GM19455 (cell line): ENCODE measurements around the gene PNMT.
"Not testable (repeated sequence)": the region's sequence is repeated elsewhere in the genome, so short reads cannot be mapped to it uniquely, and the experiment has no call there.

Source experiments
- ATAC-seq: cut with Tn5 transposase; IDR thresholded peaks from one replicate; pipeline ENCODE4 v1.9.1; 2021; ENCODE audit not compliant: unreplicated experiment

Gene PNMT

GRCh38 chr17:39687101-39687545 is 18.9 kb downstream of the PNMT start:
- no peak for ATAC-seq

- ATAC-seq = peak; percentile 92
These were observed 19.6 kb downstream of the PNMT start, which contains the start of gene PGAP3 for GRCh38 chr17:39687546-39688474. PGAP3 (minus strand) TSS chr17:39688057; CDS start chr17:39688014, 43 bp downstream.

- no peak for ATAC-seq
These were observed 20.2 kb downstream of the PNMT start for GRCh38 chr17:39688475-39688835.

- no peak for ATAC-seq
These were observed 20.7 kb downstream of the PNMT start for GRCh38 chr17:39688945-39689344.

- no peak for ATAC-seq
These were observed 26.3 kb downstream of the PNMT start for GRCh38 chr17:39694593-39694992.

- no peak for ATAC-seq
These were observed 26.8 kb downstream of the PNMT start for GRCh38 chr17:39695089-39695474.

- ATAC-seq = no peak
These were observed 28.5 kb downstream of the PNMT start for GRCh38 chr17:39696731-39697130.

GRCh38 chr17:39697961-39698360 is 29.7 kb downstream of the PNMT start:
- no peak for ATAC-seq

- not testable (repeated sequence) for ATAC-seq
These were observed 31.0 kb downstream of the PNMT start for GRCh38 chr17:39699157-39699817.

GRCh38 chr17:39699818-39700147 is 31.5 kb downstream of the PNMT start, which contains the start of gene ERBB2:
ERBB2 (plus strand) TSS chr17:39700064; CDS start chr17:39700239, 175 bp downstream.
- no peak for ATAC-seq

- no peak for ATAC-seq
These were observed 32.1 kb downstream of the PNMT start for GRCh38 chr17:39700148-39700987.

GRCh38 chr17:39701012-39701783 is 32.9 kb downstream of the PNMT start:
- no peak for ATAC-seq

GRCh38 chr17:39701784-39702422 is 33.6 kb downstream of the PNMT start:
- ATAC-seq = no peak

- no peak for ATAC-seq
These were observed 34.9 kb downstream of the PNMT start for GRCh38 chr17:39702901-39703893.

GRCh38 chr17:39703913-39704312 is 35.7 kb downstream of the PNMT start:
- ATAC-seq = no peak

GRCh38 chr17:39704821-39705551 is 36.7 kb downstream of the PNMT start:
- ATAC-seq = no peak

GRCh38 chr17:39705786-39706348 is 37.6 kb downstream of the PNMT start:
- no peak for ATAC-seq

GRCh38 chr17:39706383-39706782 is 38.1 kb downstream of the PNMT start:
- no peak for ATAC-seq
